Endodermal cell (in vitro differentiated cells): ENCODE results near the gene ZNRF3. TPM values are rescaled to one million over a fixed set of nuclear protein-coding genes. Genes with fewer than 3 reads are reported as not detected.

Experiments used
- DNase-seq: peaks from one replicate; pipeline ENCODE4 v3.0.0-alpha.2; 2017
- H3K27ac ChIP-seq: 2 replicates; pipeline ENCODE4 v1.5.1; 2013; ENCODE audit warnings: mild to moderate bottlenecking, low read depth, low read length, moderate library complexity
- H3K27me3 ChIP-seq: 2 replicates; pipeline ENCODE4 v1.6.1; 2013; ENCODE audit warnings: mild to moderate bottlenecking, low read length, moderate library complexity; ENCODE audit not compliant: insufficient read depth, control insufficient read depth, poor library complexity, severe bottlenecking
- H3K36me3 ChIP-seq: 2 replicates; pipeline ENCODE4 v1.7.0; 2013; ENCODE audit warnings: mild to moderate bottlenecking, low read length, moderate library complexity; ENCODE audit not compliant: control insufficient read depth, insufficient read depth
- H3K4me1 ChIP-seq: one replicate; pipeline ENCODE4 v1.7.0; 2013; ENCODE audit warnings: low read length; ENCODE audit not compliant: control insufficient read depth, insufficient read depth
- H3K4me3 ChIP-seq: 2 replicates; pipeline ENCODE4 v1.5.1; 2013; ENCODE audit warnings: mild to moderate bottlenecking, low read length, moderate library complexity
- H3K9ac ChIP-seq: 2 replicates; pipeline ENCODE4 v1.6.1; 2013; ENCODE audit warnings: mild to moderate bottlenecking, low read length, moderate library complexity; ENCODE audit not compliant: poor library complexity, severe bottlenecking; ENCODE audit errors: extremely low read depth
- H3K9me3 ChIP-seq: 2 replicates; pipeline ENCODE4 v1.6.1; 2013; ENCODE audit warnings: mild to moderate bottlenecking, low read length, moderate library complexity; ENCODE audit not compliant: control insufficient read depth
- H3K27ac Mint-ChIP-seq: 2 replicates; pipeline ENCODE4 v1.8.0; 2020; ENCODE audit warnings: mixed read lengths
- H3K27me3 Mint-ChIP-seq: 2 replicates; pipeline ENCODE4 v1.8.0; 2021; ENCODE audit warnings: mild to moderate bottlenecking, mixed read lengths; ENCODE audit not compliant: insufficient read depth
- H3K36me3 Mint-ChIP-seq: 2 replicates; pipeline ENCODE4 v1.8.0; 2020; ENCODE audit warnings: low read depth, mixed read lengths
- H3K4me1 Mint-ChIP-seq: 2 replicates; pipeline ENCODE4 v1.8.0; 2020; ENCODE audit warnings: mixed read lengths
- H3K4me3 Mint-ChIP-seq: 2 replicates; pipeline ENCODE4 v1.8.0; 2020; ENCODE audit warnings: mild to moderate bottlenecking, moderate library complexity, mixed read lengths
- H3K9me3 Mint-ChIP-seq: 2 replicates; pipeline ENCODE4 v1.8.0; 2020; ENCODE audit warnings: mild to moderate bottlenecking, mixed read lengths
- CTCF ChIP-seq: fragments of 200-600 bp; sonication (generic); conservative IDR thresholded peaks from 2 replicates; pipeline ENCODE4 v1.5.0; 2021; ENCODE audit warnings: antibody characterized with exemption, mild to moderate bottlenecking
- WGBS, 2 experiments: methylation state at CpG; one replicate each; pipeline versions ENCODE4 v1.1.5 to v1.1.7; 2013; ENCODE audit warnings: missing lambda C conversion rate in 2 of 2, mixed read lengths in 1 of 2; ENCODE audit not compliant: insufficient coverage in 1 of 2, insufficient read length in 1 of 2; 5-methylcytosine and 5-hydroxymethylcytosine counted together
- total RNA-seq, 2 donors: library from RNA; stranded (reverse); fragmentation: NEBNext Ultra II Directional in 1 of 2; extraction: Animal tissue kit (Norgen Biotek cat#: 25700) in 1 of 2; gene quantifications; 2 replicates in 1 of 2; 3 replicates in 1 of 2; pipeline ENCODE4 v1.2.1, GENCODE V29; 2021

Gene ZNRF3
- total RNA-seq, 2 donors from 2014 or later = 15.8 to 19.8 TPM

GRCh38 chr22:28892175-28892731 is 8.9 kb downstream of the ZNRF3 start:
- no peaks in the 10 kb centered on the region for H3K27me3 ChIP-seq
- no peak overlapping the region for H3K4me3 ChIP-seq
- WGBS, 2 experiments = 89 to 93% methylated on average over 4 to 5 of the region's 5 CpGs
- TF ChIP-seq CTCF = no peak
- no peaks in the 10 kb centered on the region for H3K36me3 ChIP-seq
- H3K4me1 ChIP-seq = peaks cover 6% of the 10 kb centered on the region
- Mint-ChIP-seq H3K27ac (peak overlapping the region; percentile 33), H3K4me1 (peaks cover 40% of the 10 kb centered on the region), H3K9me3 (no peaks in the 10 kb centered on the region), H3K36me3 (no peaks in the 10 kb centered on the region), H3K27me3 (no peaks in the 10 kb centered on the region), H3K4me3 (no peak overlapping the region)
- no peak overlapping the region for H3K27ac ChIP-seq
- no peak for DNase-seq
- no peaks in the 10 kb centered on the region for H3K9me3 ChIP-seq
- H3K9ac ChIP-seq = no peak overlapping the region

GRCh38 chr22:28893810-28894209 is 10.4 kb downstream of the ZNRF3 start:
- WGBS, 2 experiments = 90 to 95% methylated on average over 4 of the region's 4 CpGs
- Histone ChIP-seq H3K27me3 (no peaks in the 10 kb centered on the region), H3K9me3 (no peaks in the 10 kb centered on the region), H3K27ac (no peak overlapping the region), H3K4me1 (peaks cover 6% of the 10 kb centered on the region), H3K36me3 (no peaks in the 10 kb centered on the region), H3K9ac (no peak overlapping the region), H3K4me3 (no peak overlapping the region)
- Mint-ChIP-seq H3K27ac (no peak overlapping the region), H3K27me3 (no peaks in the 10 kb centered on the region), H3K9me3 (no peaks in the 10 kb centered on the region), H3K4me1 (peaks cover 31% of the 10 kb centered on the region), H3K36me3 (no peaks in the 10 kb centered on the region), H3K4me3 (no peak overlapping the region)
- no peak for DNase-seq
- TF ChIP-seq CTCF = no peak

- no peak overlapping the region for H3K4me3 ChIP-seq
- no peaks in the 10 kb centered on the region for H3K36me3 ChIP-seq
- no peaks in the 10 kb centered on the region for H3K36me3 Mint-ChIP-seq
- DNase-seq = peak; percentile 57
- no peaks in the 10 kb centered on the region for H3K27me3 ChIP-seq
- no peak overlapping the region for H3K9ac ChIP-seq
- H3K4me3 Mint-ChIP-seq = no peak overlapping the region
- H3K27ac ChIP-seq = no peak overlapping the region
- H3K9me3 ChIP-seq = no peaks in the 10 kb centered on the region
- H3K27ac Mint-ChIP-seq = peak overlapping the region; percentile 70
- H3K4me1 Mint-ChIP-seq = peaks cover 29% of the 10 kb centered on the region
- H3K4me1 ChIP-seq = peaks cover 6% of the 10 kb centered on the region
- TF ChIP-seq CTCF = no peak
- no peaks in the 10 kb centered on the region for H3K9me3 Mint-ChIP-seq
- WGBS, 2 experiments = 73 to 86% methylated on average over 7 to 8 of the region's 8 CpGs
- no peaks in the 10 kb centered on the region for H3K27me3 Mint-ChIP-seq
Measured at GRCh38 chr22:28894334-28894733, 11.0 kb downstream of the ZNRF3 start.
